GM18867 (cell line): ENCODE results near the gene NR2F2.

Experiments used
- ATAC-seq: cut with Tn5 transposase; IDR thresholded peaks from one replicate; pipeline ENCODE4 v1.9.1; 2021; ENCODE audit warnings: mild to moderate bottlenecking, moderate library complexity; ENCODE audit not compliant: unreplicated experiment

The NR2F2 gene

DNA sequence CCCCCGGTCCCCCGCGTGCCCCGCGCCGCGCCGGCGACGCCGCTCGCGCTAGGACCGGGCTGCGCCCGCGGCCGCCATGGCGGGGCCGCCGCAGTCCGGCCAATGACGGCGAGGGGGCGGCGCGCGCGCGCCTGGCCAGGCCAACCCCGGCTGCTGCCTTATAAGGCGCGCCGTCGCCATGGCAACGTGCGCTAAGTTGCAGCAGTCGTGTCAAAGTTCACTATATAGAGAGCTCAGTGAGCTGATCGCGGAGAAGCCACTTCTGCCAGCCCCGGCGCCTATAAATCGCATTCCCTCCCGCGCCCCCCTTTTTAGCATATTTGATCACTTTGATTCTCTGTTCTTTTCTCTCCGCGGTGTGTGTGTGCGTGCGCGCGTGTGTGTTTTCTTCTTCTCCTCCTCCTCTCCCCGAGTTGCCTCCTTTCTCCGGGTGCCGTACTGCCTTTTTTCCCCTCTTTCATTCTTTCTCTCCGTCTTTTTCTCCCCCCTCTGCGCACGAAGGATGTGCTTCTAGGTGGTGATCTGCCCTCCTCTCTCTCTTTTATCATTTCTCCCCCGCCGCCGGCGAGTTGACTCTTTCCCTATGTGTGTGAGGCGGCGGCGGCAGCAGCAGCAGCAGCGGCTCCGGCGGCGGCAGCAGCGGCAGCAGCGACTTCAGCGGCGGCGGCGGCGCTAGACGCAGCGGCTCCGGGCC lies at the start of gene NR2F2:
NR2F2 (plus strand) TSS at position 251 of the 694 bp plus-strand sequence. CDS start 1,406 bp downstream, outside the sequence.
- ATAC-seq = no peak

DNA sequence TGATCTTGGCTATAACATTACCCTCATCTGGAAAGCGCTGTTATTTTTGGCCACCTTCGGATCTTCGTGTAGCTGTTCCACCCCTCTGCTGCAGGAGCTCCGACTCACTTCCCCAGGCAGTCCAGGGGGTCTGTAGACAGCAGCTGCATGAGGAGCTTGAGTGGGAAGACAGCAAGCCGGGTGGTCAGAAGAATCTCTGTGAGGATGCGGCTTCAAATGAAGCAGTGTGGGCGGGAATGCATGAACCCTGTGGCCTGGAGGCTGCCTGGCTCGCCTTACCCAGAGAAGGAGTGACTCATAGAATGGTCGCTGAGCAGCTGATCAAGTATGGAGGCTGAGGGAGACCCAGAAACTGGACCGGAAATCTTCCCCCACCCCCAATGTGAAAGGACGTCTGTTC lies 45.2 kb upstream of the NR2F2 start:
- ATAC-seq = no peak

DNA sequence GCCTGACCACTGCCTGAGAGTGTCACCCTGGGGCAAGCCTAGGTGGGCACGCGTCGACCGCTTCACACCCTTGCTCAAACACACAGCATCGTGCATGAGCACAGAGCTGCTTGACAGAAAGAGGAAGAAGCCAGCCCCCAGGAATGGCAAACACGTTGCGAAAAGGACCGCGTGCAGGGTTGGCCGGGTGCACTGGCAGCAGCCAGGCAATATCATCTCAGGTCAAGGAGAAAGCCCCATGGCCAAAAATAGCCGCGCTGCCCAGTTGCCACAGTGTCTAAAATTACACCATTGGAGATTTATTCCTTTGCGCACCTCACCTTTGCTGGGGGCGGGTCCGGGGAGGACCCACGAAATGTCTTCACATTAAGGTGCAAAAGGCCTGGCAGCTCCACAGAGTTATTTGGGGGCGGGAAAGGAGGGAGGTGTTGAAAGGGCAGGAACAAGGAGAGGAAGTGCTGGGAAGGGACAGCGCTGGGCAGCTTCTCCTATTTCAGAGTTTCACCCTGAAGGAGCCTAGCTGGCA lies 44.7 kb upstream of the NR2F2 start:
- no peak for ATAC-seq

DNA sequence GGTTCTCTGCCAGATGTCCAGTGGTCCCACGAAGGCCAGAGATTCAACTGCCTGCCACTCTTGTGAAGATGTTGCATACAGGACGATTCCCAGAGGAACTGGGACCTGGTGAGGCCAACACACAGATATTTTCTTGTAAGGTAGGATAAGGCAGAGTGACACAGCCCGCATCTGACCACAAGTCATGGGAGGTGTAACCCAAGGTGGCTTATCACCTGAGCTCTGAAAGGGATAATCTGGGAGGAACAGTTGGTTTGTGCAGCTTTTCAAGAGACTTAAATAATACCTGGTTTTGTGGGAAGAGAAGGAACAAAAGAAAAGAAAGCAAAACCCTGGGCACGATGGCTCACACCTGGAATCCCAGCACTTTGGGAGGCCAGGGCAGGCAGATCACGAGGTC lies 39.8 kb upstream of the NR2F2 start:
- ATAC-seq = no peak

DNA sequence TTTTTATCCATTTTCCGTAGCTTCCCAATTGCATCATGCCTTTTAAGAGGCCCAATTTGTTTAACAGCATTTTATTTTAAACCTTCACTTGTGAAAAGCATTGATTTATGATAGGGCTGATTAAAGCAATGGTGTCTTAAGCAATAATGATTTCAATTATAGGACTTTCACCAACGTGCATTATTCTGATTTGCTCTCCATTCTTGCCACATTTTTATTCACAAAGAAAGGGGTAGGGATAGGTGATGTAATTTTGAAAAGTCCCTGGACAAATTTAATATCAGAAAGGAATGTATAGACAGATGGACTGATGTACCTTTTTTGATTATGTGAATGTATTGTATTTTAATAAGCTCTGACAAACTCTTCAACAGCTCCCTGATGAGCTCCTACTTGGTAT lies 37.9 kb upstream of the NR2F2 start:
- ATAC-seq = no peak

DNA sequence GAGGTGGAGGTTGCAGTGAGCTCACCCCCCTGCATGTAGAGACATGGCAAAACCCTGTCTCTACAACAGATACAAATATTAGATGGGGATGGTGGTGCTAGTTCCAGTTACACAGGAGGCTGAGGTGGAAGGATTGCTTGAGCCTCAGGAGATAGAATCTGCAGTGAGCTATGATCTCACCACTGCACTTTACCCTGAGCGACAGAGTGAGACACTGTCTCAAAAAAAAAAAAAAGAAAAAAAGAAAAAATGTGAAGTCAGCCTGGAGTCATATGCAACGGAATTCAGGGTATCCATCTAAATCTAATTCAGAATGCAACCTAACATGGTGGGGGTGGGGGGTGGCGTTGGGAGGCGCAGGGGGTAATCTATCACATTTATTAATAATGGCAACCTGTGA lies 37.1 kb upstream of the NR2F2 start:
- no peak for ATAC-seq

DNA sequence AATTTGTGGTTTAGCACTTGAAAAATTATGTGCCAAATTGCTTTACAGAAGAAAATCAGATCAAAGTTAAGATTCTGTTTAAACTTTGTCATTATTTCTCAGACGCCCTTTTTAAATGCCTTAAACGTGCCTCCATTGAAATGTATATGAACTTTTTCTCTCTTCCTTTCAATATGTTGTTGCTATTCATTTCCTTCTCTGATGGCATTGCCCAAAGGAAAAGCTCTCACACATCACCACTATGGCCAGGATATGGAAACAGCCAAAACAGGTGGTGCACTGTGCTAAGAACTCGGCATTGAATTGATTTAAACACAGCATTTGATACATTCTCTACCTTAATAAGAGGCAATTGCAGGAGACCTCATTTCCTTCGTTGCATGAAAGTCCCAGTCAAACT lies 35.7 kb upstream of the NR2F2 start:
- no peak for ATAC-seq

DNA sequence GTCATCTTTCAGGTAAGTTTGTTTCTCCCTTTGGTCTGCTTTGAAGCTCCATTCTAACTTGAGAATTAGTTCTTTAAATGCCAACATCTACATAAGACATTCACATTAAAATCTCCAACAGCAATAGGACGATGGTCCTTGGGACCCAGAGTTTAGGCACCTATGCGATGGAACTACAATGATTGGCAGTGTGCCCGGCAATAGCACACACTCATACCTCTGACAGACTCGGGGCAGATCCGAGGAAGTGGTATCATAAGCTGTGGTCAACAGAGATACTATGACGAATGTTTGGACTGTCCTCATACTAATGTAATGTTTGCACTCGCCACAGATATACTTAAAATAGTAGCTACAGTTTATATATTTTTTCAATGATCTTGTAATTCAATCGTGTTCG lies 34.2 kb upstream of the NR2F2 start:
- no peak for ATAC-seq

DNA sequence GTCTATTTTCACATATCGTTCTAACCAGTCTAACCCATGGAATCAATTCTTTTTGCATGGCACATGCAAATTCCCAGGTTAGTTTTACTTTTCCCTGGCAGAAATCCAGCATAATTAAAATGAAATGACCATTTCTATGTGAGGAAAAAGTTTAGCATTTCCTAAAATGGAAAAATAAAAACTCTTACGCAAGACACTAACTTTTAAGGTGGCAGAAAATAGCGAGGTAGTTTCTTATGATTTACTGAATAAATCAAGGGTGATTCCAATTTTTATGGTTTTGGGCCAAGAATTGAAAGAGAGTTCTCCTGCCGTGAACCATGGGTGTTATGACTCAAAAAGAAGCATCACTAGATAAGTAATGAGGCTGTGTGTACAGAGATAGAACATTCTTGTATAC lies 32.7 kb upstream of the NR2F2 start:
- ATAC-seq = no peak

DNA sequence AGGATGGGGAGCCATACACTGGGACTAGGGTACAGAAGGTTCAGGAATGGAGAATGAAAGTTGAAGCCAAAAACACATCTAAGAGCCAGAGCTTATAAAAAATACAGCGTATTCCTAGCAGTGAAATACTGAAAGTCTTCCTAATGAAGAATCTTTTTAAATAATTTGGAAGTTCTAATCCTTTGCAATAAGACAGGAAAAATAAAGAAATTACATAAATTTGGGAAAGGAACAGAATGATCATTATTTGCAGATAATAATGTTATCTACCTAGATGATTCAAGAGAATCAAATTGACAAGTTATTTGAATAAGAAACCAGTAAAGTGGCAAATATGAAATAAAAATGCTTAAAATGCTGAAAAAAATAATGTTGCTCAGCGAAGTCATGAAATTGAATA lies 32.3 kb upstream of the NR2F2 start:
- ATAC-seq = no peak

DNA sequence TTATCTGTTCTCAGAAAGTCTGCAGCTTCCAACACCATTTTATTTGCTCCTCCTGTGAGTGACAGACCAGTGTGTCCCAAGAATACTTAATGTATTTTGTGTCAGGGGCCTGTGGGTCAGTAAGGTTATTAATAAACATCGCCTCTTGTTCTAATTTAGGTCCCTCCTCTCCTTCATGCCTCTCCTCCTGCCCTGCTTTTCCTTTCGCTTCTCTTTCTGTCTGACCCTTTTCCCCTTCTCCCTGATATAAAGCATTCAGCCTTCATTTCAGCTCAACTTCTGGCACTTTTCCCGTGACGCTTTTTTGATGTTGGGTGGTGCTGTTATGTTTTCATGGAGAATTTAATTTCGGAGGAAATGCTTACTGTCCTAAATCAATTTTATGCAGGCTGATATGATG lies 29.7 kb upstream of the NR2F2 start:
- no peak for ATAC-seq

DNA sequence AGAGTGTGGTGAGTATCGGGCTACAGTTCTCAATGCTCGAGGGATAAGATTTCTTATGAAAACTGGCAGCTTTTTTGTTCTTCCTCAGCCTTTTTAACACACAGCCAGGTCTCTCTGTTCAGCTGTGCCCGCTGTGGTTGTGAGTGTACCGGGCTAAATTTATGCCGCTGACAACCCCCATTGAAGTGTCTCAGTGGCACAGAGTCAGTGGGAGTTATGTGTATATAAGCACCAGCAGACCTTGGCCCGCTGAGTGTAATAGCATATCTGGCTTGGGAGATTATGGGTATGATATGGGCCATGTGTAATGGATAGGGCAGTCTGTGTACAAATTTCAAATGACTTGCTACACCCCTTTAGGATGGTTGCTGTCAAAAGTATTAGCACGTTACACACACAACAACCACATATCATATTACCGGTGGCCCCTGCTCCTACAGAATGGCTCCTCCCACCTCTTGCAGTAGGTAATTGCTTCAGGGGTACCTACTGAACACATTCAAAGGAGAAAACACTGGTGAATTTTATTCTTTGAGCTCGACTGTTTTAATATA lies 26.9 kb upstream of the NR2F2 start:
- no peak for ATAC-seq

DNA sequence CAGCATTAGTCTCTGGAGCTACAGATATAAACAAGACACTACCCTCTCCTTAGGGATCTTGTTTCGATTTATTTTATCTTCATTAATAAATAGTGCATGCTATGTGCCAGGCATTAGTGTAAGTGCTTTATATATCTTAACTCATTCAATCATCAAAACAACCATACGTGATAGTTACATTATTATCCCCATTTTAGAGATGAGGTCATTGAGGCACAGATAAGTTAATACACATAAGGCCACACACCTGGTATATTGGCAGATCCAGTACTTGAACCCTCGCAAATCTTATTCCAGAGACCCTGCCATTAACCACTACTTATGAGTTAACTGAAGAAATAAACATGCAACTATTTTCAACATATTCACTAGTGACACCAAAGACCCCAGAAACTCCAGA lies 25.7 kb upstream of the NR2F2 start:
- no peak for ATAC-seq

DNA sequence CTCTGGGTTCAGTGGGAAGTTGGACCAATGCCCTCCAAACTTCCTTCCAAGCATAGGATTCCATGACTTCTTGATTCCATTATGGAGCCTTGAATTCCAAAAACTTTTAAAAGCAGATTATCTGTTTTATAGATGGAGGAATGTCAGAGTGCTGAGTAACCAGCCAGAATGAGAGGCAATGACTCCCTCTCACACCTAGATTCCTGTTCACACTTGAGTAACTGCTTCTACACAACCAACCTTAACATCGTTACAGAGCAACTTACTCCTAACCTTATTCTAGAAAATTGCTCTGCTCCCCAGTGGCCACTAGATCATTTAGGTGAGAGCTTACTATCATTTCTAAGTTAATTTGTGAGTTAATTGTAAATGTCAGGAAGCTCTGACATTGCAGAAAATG lies 24.2 kb upstream of the NR2F2 start:
- no peak for ATAC-seq

DNA sequence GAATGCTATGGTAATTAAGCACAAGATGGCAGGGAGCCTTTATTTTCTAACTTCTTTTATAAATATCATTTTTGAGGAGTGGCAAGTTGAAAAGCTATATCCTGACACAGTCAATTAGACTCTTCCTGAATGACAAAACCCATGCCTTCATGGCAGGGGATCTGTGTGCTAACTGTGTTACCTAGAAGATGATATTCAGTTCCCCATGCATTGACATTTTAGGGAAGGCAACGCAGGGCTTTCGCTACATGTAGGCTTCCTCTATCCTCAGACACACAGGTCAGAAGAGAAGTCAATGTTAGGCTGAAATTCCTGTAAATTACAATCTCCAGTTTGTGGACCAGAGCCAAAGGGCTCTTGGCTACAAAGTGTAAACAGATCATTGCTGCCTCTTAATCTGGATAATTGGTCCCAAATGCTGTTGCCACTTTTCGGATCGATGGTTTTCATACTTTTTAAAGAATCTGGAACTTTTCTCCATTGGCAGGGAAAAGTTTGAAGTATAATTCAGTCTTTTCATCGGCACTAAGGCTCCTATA lies 22.6 kb upstream of the NR2F2 start:
- no peak for ATAC-seq

DNA sequence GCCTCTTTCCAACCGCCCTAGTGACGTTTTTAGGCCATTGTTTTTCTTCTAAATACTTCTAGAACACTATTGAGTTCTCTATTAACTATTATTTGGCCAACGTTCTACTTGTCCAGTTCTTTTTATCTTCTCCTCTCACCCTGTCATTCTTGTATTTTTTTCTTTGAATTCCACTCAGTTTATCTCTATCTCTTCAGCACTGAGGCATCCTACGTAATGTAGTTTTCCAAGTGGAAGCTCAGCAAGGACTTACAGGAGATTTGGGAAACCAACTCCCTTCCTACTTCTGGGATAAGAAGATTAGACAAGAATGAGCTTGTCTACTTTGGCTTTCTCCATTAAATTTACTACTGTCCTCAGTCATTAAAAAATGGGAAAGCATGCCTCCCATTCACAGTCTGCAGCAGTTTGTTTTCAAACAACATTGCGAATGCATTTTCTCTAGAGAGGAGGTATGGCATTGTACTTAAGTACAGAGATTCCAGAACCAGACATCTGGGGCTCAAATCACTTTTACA lies 21.3 kb upstream of the NR2F2 start:
- no peak for ATAC-seq

DNA sequence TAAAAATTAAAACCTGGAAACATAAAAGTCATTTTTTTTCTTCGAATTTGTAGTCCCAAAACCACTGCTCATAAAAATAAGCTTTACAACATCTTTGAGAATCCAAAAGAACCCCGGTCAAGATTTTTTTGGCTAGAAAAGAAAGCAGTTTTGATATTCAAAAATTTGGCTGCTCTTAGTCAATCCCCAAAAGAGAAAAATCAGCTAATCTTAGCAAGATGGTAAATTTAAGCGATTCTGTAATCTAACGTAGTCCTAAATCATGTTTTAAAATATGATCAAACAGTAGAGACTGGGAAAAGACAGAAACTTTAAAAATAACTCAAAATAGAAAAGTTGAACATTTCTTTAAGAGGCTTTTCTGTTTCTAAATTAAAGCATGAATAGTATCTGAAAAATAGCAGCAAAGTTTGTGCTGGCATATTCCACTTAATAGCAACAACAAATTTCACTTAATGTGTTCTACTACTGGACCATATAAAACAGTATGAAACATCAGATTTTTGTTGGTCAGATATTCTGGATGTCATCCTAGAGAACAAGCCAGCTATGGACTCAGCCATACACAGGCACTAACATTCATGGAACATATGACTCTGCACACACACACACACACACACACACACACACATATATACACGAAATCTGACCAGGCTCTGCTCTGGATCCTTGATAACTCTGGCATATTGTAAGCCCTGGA lies 19.1 kb upstream of the NR2F2 start:
- ATAC-seq = no peak

DNA sequence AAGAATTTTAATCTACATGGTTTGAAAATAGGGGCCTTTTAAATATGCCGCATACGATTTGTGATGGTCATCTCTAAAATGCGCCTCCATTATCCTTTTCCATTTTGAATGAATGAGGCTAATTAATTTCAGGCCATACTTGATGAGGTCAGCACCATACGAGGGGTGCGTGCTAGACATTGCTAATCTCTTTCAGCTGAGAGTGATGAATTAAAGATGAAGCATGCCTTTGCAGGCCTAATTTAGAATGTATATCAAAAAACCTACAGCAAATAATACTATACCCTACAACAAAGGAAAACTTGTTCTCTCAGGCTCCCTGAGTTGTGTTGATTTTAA lies 18.6 kb upstream of the NR2F2 start:
- ATAC-seq = no peak

DNA sequence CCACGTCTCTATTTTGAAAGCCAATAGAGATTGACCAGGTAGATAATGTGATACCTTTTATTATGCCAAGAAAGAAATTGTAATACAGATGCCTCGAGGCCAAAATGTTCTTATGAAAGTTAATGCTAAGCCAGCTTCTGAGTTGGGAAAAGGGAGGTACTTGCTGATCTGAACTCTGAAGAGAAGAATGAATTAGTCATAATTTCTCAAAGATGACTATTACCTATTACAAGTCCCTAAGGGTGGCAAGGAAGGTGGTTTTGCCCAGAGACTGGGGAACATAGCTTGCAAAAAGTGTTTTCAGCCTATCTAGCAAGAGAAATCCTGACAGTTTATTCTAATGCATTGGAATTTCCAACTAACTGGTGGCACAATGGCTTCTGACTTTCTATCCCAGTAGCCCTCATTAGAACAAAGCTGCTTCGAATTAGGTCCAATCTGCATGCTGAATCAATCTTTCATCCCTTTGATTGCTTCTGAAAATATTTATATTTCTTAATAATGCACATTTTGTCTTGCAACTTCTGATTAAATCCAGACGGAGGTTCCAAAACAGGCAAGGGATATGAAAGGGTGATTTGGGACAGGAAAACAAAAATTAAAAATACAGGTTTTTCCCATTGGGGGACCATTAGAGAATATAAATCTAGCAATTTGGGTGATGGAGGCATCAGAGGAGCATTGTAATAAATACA lies 17.7 kb upstream of the NR2F2 start:
- ATAC-seq = no peak

DNA sequence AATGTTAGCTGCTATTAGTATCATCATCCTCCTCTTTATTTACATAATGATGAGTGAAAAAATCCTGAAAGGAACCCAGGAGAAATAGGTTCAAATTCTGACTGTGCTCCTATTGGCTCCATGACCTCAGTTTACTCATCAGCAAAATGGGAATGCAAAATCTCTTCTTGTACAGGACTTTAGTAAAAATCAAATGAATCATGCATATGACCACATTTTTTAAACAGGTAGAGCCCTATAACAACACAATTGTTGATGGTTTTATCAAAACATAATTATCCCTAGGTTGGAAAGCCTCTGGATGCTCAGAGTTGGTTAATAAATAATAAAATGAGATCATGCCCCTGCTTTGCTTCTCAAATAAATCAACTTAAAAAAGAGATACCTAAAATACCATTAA lies 16.0 kb upstream of the NR2F2 start:
- no peak for ATAC-seq

DNA sequence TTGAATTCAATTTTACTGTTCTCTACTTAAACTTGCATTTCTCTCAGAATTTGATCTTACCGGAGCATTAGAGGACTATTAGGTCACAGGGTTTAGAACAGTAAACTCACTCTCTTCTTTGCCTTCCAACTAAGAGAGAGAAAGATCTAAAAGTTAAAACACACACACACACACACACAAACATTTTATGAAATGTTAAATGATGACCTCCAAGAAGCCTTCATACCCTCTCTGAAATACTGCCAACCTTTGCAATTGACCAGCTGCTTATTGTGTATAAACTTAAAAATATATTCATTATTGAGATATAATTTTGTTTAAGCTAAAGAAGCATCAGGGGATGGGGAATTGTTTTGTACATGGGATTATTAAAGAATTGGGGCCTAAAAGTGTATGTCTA lies 15.5 kb upstream of the NR2F2 start:
- ATAC-seq = no peak
